HG03571 (cell line): ENCODE results near the gene KDM4B.
"Not testable (repeated sequence)": the region's sequence is repeated elsewhere in the genome, so short reads cannot be mapped to it uniquely, and the experiment has no call there.

Experiments used
- ATAC-seq: cut with Tn5 transposase; IDR thresholded peaks from one replicate; pipeline ENCODE4 v1.9.1; 2021; ENCODE audit not compliant: unreplicated experiment

Gene KDM4B

DNA sequence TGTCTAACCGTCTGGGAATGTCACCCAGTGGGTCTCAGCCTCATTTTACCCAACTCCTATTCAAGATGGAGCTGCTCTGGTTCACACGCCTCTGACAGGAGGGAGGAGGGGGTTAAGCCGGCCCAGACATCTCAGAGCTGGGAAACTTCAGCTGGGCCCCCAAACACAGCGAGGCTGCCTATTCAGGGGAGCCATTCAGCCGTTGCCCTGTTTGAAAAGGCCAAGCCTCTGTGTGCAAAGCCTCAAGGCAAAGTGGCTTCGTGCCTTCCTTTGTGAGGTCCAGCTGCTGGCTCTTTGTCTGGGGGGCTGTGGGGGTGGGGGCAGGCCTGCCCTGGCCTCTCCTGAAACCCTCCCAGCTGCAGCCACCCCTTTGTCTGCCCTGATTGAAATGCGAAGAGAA is 224.3 kb downstream of the KDM4B start:
- ATAC-seq: no peak

GRCh38 chr19:5194641-5195040 is 225.7 kb downstream of the KDM4B start:
- ATAC-seq: no peak

DNA sequence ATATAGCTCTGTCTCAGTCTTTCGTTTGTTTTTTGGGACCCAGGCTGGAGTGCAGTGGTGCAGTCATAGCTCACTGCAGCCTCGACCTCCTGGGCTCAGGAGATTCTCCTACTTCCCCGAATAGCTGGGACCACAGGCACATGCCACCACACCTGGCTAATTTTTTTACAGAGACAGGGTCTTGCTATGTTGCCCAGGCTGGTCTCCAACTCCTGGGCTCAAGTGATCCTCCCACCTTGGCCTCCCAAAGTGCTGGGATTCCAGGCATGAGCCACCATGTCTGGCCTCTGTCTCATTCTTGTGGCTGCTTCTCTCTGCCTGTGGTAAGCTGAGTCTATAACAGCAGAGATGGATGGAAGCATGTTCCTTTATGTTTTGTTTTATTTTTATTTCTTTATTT is 226.7 kb downstream of the KDM4B start:
- not testable (repeated sequence) for ATAC-seq

DNA sequence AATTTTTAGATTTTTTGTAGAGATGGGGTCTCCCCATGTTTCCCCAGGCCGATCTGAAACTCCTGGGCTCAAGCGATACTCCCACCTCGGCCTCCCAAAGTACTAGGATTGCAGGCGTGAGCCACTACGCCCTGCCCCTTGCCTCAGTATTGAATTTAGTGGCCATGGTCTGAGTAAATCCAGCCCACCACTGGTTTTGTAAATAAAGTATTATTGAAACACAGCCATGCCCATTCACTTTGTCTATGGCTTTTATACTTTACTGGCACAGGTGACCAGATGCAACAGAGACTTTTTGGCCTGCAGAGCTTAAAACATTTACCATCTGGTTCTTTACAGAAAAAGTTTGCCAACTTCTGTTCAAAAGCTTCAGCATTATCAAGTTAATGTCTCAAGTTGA is 227.9 kb downstream of the KDM4B start:
- no peak for ATAC-seq

- ATAC-seq: no peak
These were observed 231.9 kb downstream of the KDM4B start for GRCh38 chr19:5200844-5201243.

DNA sequence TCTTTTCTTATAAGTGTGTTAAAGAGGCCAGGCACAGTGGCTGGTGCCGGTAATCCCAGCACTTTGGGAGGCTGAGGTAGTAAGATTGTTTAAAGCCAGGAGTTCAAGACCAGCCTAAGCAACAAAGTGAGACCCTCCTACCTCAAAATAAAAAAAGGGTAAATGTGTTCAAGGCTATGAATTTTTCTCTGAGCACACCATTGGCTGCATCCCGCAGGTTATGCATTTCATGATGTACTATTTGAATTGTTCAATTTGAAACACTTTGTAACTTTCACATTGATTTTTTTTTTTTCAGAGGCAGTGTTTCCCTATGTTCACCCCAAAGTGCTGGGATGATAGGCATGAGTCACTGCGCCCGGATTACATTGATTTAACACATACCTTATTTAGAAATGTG is 233.6 kb downstream of the KDM4B start:
- no peak for ATAC-seq
